ENCODE measurements around the gene PATL1. TPM values are rescaled to one million over a fixed set of nuclear protein-coding genes. Genes with fewer than 3 reads are reported as not detected.

The PATL1 gene
- total RNA-seq, 1 donor from 2014 or later: 28.6 TPM

DNA sequence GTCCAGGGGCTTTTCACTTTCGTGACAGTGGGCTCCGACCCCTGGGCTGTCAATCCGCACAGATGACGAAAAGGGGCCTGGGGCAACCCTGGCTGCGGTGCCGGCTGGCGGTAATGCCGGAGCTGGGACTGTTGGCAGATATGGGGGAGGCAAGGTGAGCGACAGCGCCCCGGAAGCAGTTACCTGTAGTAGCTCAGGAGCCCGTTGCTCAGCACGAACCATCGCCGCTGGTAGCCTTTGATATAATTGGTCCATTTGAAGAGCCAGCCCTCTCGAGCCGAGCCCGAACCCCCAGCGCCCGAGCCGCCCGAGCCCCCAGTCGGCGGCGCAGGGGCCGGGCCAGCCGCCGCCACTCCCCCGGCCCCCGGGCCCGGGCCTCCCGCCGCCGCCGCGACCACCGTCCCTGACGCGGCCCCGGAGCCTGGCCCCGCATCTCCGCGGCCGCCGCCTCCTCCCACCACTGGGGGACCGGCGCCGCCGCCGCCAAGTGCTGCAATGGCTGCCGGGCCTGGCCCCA lies 53.7 kb downstream of the PATL1 start:
- DNase-seq (ENCODE audit: low spot score): peak; percentile 40

DNA sequence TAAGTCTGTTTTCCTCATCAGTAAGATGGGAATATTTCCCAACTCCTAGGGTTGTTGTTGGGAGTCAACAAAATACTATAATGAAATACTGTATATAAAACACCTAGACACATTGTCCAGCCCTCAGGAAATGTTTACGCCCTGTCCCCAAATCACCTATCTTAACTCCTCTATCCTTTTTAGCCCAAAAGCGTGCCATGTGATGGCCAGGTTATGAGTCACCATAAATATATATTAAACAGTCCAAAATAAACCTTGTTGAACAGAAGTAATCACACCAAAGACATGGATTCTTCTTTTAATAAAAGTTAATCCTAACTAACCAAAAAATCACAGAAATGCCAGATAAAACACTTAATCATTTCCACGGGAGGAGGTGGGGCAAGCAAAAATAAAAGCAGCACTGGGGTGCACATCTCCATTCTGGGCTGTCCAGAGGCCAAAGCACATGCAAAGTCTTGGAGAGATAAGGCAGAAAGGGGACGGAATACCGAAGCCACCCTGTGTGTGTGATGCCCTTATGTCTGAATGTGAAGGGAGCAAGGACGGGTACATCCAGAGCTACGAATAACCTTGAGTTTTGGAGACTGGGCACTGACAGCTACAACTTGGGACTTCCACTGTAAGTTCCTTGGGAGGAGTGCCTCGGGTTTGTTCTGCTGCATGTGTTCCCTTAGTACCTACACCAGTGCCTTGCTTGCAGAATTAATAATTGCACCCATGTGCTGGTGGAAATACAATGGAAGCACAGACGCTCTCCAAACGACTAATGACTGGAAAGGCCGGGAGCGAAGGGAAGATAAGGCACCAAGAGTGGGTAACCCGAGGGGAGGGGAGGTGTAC lies 54.3 kb downstream of the PATL1 start:
- DNase-seq (ENCODE audit: low spot score): no peak

DNA sequence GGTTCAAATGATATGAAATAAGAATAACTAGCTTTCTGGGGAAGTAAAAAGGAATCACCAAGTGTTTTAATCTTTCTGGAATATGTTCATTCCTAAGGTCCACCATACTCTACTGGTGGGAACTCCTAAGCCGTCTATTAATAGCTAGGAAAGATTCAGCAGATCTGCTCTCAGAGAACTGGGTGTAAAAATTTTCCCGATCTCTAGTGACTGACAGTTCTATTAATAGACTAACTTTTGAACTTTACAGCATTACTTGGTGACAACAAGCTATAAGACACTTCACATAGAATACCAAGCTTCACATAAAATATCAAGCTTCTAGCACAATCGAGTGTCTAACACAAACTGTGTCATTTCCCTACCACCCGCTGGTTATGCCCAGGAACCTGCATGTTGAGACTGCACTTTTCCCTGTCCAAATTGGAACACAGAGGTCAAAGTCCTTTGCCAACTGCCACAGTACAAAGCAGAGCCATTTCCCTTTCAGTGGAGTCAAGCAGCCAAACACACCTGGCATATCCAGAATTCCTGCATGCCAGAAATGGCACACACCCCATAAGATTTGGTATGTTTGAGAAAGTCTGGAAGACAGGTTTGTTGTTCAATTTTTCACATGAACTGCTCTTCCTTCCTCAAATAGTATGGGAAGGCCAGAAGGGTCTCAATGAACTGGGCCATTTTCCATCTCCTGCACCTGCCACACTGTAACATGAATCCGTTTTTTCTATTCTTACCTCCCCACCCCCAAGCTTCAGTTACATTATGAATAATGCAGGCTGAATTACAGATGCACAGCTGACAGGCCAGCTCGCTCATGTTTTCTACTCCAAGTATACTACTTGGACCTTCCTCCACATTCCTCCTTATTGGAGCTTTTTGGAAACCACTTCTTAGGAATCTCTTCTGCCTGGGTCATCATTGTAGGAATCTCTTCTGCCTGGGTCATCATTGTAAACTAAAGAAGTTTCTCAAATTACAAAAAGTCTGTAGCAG lies 57.0 kb downstream of the PATL1 start:
- peak; percentile 69 for DNase-seq (ENCODE audit: low spot score)

DNA sequence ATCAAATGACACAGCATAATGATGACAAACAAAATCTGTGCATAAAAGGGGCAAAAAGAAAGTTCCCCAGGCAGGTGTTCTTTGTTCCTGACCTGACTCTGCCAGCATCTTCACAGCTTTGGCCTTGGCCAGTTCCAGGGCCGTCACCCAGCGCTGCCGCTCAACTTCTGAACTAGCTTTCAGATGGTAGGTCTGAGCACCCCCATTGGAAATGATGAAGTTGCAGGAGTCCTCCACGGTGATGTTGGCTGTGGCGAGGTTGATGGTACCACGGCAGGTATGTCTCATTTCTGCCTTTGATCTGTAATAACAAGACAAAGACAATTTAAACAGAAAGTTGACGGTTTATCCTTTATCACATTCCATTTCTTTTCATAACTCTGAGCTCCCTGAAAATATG lies 58.5 kb downstream of the PATL1 start:
- DNase-seq (ENCODE audit: low spot score): no peak

DNA sequence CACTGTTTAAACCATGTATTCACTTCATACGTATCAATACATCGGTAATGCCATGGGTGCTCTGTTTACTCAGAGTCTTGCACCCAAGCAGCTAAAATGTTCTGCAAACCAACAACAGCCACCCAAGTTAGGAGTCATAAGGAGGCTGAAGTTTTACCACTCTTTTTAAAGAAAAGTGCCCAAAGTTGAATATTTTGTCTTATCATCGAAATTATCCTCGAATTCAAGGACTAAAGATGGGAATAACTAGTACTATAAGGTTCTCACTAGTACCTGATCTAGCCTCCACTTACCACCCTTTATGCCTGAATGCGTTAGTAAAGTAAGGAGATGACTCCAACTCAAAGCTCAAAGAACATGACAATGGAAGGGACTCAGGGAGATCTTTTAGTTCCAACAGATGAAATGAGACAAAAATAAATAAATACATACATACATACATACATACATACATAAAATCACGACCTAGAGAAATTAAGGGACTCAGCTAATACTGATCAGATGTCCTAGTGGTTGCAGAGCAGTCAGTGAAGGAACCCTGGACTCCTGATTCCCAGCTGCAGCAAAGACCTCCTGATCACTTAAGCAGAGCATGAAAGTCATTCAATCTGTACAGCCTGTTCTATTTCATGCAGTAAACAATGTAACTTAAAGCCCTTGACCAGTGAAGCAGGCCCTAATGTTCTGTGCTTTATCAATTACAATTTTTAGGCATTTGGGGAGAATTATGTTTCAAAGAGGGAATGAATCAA lies 61.0 kb downstream of the PATL1 start:
- DNase-seq (ENCODE audit: low spot score): no peak

DNA sequence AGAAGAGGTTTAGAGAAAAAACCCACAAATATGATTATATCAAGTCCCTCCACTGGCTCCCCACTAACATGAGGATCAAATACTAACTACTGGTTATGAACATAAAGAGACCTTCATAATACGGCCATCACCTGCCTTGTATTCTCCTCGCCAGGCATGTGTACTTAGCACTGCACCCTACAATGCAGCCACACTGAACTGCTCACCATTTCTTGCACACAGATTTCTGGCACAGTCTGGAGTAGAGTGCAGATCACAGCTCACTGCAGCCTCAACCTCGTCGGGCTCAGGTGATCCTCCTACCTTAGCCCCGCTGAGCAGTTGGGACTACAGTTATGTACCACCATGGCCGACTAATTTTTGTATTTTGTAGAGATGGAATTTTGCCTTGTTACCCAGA lies 66.4 kb downstream of the PATL1 start:
- no peak for DNase-seq (ENCODE audit: low spot score)

DNA sequence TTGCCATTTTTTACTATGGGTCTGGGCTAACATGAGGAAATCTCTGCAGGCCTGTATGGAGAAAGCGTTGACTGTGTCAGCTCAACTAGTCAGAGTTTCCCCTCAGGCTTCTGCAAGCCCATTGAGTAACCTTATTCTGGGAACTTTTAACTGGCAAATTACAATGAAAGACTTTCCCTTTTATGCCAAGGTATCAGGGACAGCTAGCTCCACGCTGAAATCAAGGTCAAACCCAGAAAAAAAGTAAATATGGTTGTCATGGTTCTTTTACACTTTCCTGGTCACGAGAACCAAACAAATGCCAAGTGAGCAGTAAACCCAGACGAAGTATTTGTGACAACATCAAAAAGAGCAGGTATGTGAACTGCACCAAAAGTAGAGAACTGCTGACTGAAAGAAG lies 67.0 kb downstream of the PATL1 start:
- no peak for DNase-seq (ENCODE audit: low spot score)

DNA sequence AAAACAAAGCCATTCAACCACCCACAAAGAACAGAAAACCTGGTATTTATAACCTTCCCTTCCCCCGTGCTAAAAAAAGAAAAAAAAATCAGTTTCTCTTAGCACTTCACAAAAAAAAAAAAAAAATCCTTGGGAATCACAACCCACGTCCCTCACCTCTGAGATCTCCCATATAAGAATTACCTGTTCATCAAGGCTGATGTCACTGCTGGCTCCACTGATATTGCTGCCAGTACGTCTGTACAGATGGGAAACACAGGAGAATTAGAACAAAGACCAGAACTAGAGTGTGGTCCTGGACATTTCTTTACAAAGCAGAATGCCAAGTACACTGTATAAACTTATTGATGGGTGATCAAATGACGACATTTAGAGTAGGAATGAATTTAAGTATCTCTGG lies 68.2 kb downstream of the PATL1 start:
- DNase-seq (ENCODE audit: low spot score): no peak

DNA sequence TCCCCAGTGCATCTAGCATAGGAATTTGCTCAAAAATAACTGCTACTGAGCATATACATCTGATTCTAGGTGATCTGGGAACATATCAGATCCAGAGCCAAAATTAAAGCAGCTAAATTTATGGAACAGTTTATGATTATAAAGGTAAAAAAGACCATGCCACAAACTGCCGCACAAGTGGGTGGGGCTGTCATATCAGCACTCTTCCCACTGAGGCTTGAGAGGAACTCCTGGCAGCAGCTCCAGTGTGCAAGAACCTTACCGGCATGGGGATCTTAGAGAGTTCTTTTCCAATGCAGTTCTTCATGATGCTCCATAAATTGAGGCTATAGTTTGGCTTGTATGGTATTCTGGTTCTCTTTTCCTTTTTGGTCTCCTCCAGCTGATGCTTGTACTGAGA lies 68.6 kb downstream of the PATL1 start:
- no peak for DNase-seq (ENCODE audit: low spot score)

DNA sequence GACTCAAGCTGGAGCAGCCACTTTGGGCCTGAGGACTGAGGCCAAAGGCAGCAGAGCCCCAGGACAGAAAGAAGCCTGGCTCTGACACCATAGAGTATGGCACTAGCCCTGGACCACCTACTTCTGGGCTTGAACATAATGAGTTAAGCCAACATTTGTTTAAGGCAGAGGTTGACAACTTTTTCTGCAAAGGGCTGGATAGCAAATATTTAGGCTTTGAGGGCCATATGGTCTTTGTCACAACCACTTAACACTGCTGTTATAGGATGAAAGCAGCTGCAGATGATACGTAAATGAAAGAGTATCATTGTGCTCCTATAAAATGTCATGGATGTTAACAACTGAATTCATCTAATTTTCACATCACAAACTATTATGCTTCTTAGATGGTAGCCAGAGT lies 69.9 kb downstream of the PATL1 start:
- DNase-seq (ENCODE audit: low spot score): no peak

Other genes starting within 250 kb of the PATL1 start
- not detected for gene OR5A2, start 242.6 kb downstream of the PATL1 start, total RNA-seq
- not detected for gene OR5A1, start 232.6 kb downstream of the PATL1 start, total RNA-seq
- not detected for gene OR4D6, start 212.1 kb downstream of the PATL1 start, total RNA-seq
- gene OR4D10, start 195.7 kb downstream of the PATL1 start, total RNA-seq: not detected
- not detected for gene OR4D11, start 165.5 kb downstream of the PATL1 start, total RNA-seq
- not detected for gene OR4D9, start 157.5 kb downstream of the PATL1 start, total RNA-seq
- 63.4 TPM for gene OSBP, start 53.3 kb downstream of the PATL1 start, total RNA-seq
- not detected for gene OR10V1, start 44.8 kb upstream of the PATL1 start, total RNA-seq
- gene STX3, start 86.3 kb upstream of the PATL1 start, total RNA-seq: 82.7 TPM
- gene MRPL16, start 141.7 kb upstream of the PATL1 start, total RNA-seq: 34.7 TPM
- not detected for gene CBLIF, start 176.5 kb upstream of the PATL1 start, total RNA-seq
- gene TCN1, start 197.4 kb upstream of the PATL1 start, total RNA-seq: 39.4 TPM
- not detected for gene OOSP3, start 209.7 kb upstream of the PATL1 start, total RNA-seq